HepG2 (cell line): Measurements from ENCODE around the gene CD70. TPM values are rescaled to one million over a fixed set of nuclear protein-coding genes. Genes with fewer than 3 reads are reported as not detected.
A peak's percentile ranks its signal among the peaks of the same experiment; 100 is the strongest.

Experiments
- ATAC-seq: fragments of 200-7000 bp; cut with Tn5 transposase; 3 replicates; pipeline ENCODE4 v1.9.1; 2020; ENCODE audit warnings: mild to moderate bottlenecking, moderate library complexity
- BruUV-seq: library from RNA; stranded (reverse); fragments of 400-500 nt; replicated peaks from 2 replicates; lab custom pipeline; 2021; lab: Mats Ljungman, UMichigan
- CTCF ChIA-PET: fragments of 300-600 bp; formaldehyde crosslinking; extraction: SDS; loops from one replicate; lab custom pipeline; 2021; ENCODE audit warnings: low total read pairs, inconsistent platforms, low intra/inter-chr PET ratio; lab: Yijun Ruan, JAX
- POLR2A ChIA-PET: fragments of 350-600 bp; sonication (Branson Sonifier 250); formaldehyde crosslinking; loops from one replicate; lab custom pipeline; 2020; ENCODE audit warnings: antibody characterized with exemption, inconsistent platforms; lab: Yijun Ruan, JAX
- DNase-seq: peaks from one replicate; pipeline ENCODE4 v3.0.0-alpha.2; 2015; ENCODE audit warnings: low spot score
- FAIRE-seq: peaks from 3 replicates; lab custom pipeline; 2011; peaks lifted over from hg19 to GRCh38; lab: Jason Lieb, UNC
- H2AFZ ChIP-seq: one replicate; pipeline ENCODE4 v1.6.1; 2011; ENCODE audit warnings: low read length, inconsistent platforms
- H3K27ac ChIP-seq: fragments of 300-600 bp; 3 replicates; pipeline ENCODE4 v1.8.0; 2011; ENCODE audit warnings: mixed run types, mild to moderate bottlenecking, mixed read lengths, low read length, inconsistent platforms; ENCODE audit not compliant: insufficient read depth; ENCODE audit errors: extremely low read length
- H3K27me3 ChIP-seq, 2 experiments: fragments of 200-600 bp in 1 of 2; 2 replicates in 1 of 2; 3 replicates in 1 of 2; pipeline versions ENCODE4 v1.6.0 to v1.8.0; 2011; ENCODE audit warnings: low read length in 2 of 2, mild to moderate bottlenecking in 2 of 2, moderate library complexity in 2 of 2, inconsistent platforms in 1 of 2; ENCODE audit not compliant: insufficient read depth in 2 of 2, control insufficient read depth in 1 of 2
- H3K36me3 ChIP-seq, 2 experiments: fragments of 200-600 bp in 1 of 2; replicated peaks in 1 of 2; 2 replicates in 1 of 2; 3 replicates in 1 of 2; pipeline versions ENCODE4 v1.5.1 to v1.8.0; 2011; ENCODE audit warnings: low read length in 2 of 2, inconsistent platforms in 1 of 2; ENCODE audit not compliant: insufficient read depth in 2 of 2, control insufficient read depth in 1 of 2
- H3K4me1 ChIP-seq: 2 replicates; pipeline ENCODE4 v1.5.1; 2012; ENCODE audit warnings: low read length, inconsistent platforms; ENCODE audit not compliant: insufficient read depth
- H3K4me2 ChIP-seq: 2 replicates; pipeline ENCODE4 v1.6.0; 2011; ENCODE audit warnings: low read depth, low read length, inconsistent platforms
- H3K4me3 ChIP-seq, 3 experiments: fragments of 200-600 bp in 1 of 3; sonication (generic), shearing (Covaris generic) in 1 of 3; replicated peaks in 1 of 3; 2 replicates each; pipeline ENCODE4 v1.5.1; 2011 to 2016; ENCODE audit warnings: low read length in 3 of 3, inconsistent platforms in 2 of 3, low read depth in 2 of 3, mild to moderate bottlenecking in 2 of 3, control low read depth in 1 of 3, mixed read lengths in 1 of 3; ENCODE audit not compliant: insufficient read depth in 1 of 3
- H3K79me2 ChIP-seq: one replicate; pipeline ENCODE4 v1.6.1; 2011; ENCODE audit warnings: low read length, inconsistent platforms; ENCODE audit not compliant: insufficient read depth
- H3K9ac ChIP-seq: 2 replicates; pipeline ENCODE4 v1.6.0; 2011; ENCODE audit warnings: mild to moderate bottlenecking, low read depth, low read length, inconsistent platforms; ENCODE audit not compliant: insufficient read depth
- H3K9me3 ChIP-seq: 2 replicates; pipeline ENCODE4 v1.5.1; 2012; ENCODE audit warnings: mild to moderate bottlenecking, low read length
- H4K20me1 ChIP-seq: 2 replicates; pipeline ENCODE4 v1.6.0; 2011; ENCODE audit warnings: inconsistent platforms, mild to moderate bottlenecking, low read length, moderate library complexity; ENCODE audit not compliant: insufficient read depth
- ARID2 ChIP-seq: sonication (generic); formaldehyde crosslinking; IDR thresholded peaks from 2 replicates; pipeline ENCODE4 v1.8.1; 2022; ENCODE audit warnings: mild to moderate bottlenecking, missing genetic modification reagents, borderline replicate concordance
- ARNTL ChIP-seq: sonication (generic); formaldehyde crosslinking; IDR thresholded peaks from 2 replicates; pipeline ENCODE4 v1.4.0; 2020; ENCODE audit warnings: mild to moderate bottlenecking, missing genetic modification reagents
- ATF7 ChIP-seq, 2 experiments: fragments of 450-650 bp in 1 of 2; sonication (generic) in 1 of 2; formaldehyde crosslinking in 1 of 2; IDR thresholded peaks; 2 replicates each; pipeline versions ENCODE4 v1.4.0 to v1.6.1; 2016 to 2020; ENCODE audit warnings: antibody characterized with exemption in 1 of 2, mild to moderate bottlenecking in 1 of 2, missing genetic modification reagents in 1 of 2
- CCAR2 ChIP-seq: fragments of 200-400 bp; formaldehyde crosslinking; optimal IDR thresholded peaks from 2 replicates; pipeline ENCODE3; 2018; ENCODE audit warnings: low read depth, mild to moderate bottlenecking, low read length, moderate library complexity
- CREB1 ChIP-seq, 2 experiments: fragments of 450-650 bp in 1 of 2; IDR thresholded peaks; 2 replicates each; pipeline ENCODE4 v1.6.1; 2016 to 2017; ENCODE audit warnings: control low read depth in 1 of 2, mild to moderate bottlenecking in 1 of 2, missing compliant biosample characterization in 1 of 2, missing genetic modification characterization in 1 of 2
- MTA3 ChIP-seq: sonication (generic); formaldehyde crosslinking; IDR thresholded peaks from 2 replicates; pipeline ENCODE4 v1.4.0; 2020; ENCODE audit warnings: missing genetic modification reagents
- NFYC ChIP-seq: IDR thresholded peaks from 2 replicates; pipeline ENCODE4 v1.6.1; 2016; ENCODE audit warnings: missing genetic modification reagents, missing compliant biosample characterization
- PAXIP1 ChIP-seq: sonication (generic); formaldehyde crosslinking; conservative IDR thresholded peaks from 2 replicates; pipeline ENCODE4 v1.4.0; 2020; ENCODE audit warnings: mild to moderate bottlenecking, missing genetic modification reagents, moderate library complexity
- POLR2A ChIP-seq, 2 experiments: IDR thresholded peaks; 2 replicates each; pipeline ENCODE4 v1.6.1; 2011; ENCODE audit warnings: low read depth in 2 of 2, low read length in 2 of 2, mild to moderate bottlenecking in 1 of 2, moderate library complexity in 1 of 2; ENCODE audit not compliant: insufficient read depth in 1 of 2
- ZHX1 ChIP-seq: sonication (generic); formaldehyde crosslinking; IDR thresholded peaks from 2 replicates; pipeline ENCODE4 v1.8.1; 2022; ENCODE audit warnings: low read depth, mild to moderate bottlenecking, missing genetic modification reagents
- ZNF775 ChIP-seq: sonication (generic); formaldehyde crosslinking; IDR thresholded peaks from 2 replicates; pipeline ENCODE4 v1.4.0; 2020; ENCODE audit warnings: missing genetic modification reagents, mild to moderate bottlenecking, moderate library complexity, borderline replicate concordance
- WGBS: methylation state at CpG from one replicate; pipeline ENCODE4 v1.1.6; 2017; ENCODE audit warnings: low lambda C conversion rate; 5-methylcytosine and 5-hydroxymethylcytosine counted together
- in situ Hi-C: cut with HindIII; loops from 2 replicates; pipeline ENCODE4 v1.10.0; 2017; ENCODE audit warnings: low pct_unique_long_range_greater_than_20kb; ENCODE audit not compliant: extremely low pct_ligation_motif_present
- intact Hi-C: fragments of 100-400 bp; cut with micrococcal nuclease; formaldehyde crosslinking; loops from one replicate; pipeline ENCODE4 v1.10.0; 2022; ENCODE audit not compliant: unreplicated experiment
- polyA plus RNA-seq, 8 experiments: library from polyadenylated mRNA; depleted of rRNA in 3 of 8; stranded (reverse) in 7 of 8; unstranded in 1 of 8; fragments of >200 nt; fragmentation: Illumina TruSeq in 4 of 8; extraction: Trizol in 4 of 8; gene quantifications; 2 replicates each; pipeline versions ENCODE4 v1.2.1 to v1.2.3, GENCODE V29; 2011 to 2016; ENCODE audit warnings: low read depth in 4 of 8, missing spikeins in 1 of 8, mixed read lengths in 1 of 8; ENCODE audit not compliant: insufficient read depth in 1 of 8
- total RNA-seq, 5 experiments: library from RNA; depleted of rRNA; stranded (reverse); fragments of >200 nt; fragmentation: Illumina TruSeq; extraction: Trizol; gene quantifications; 2 replicates each; pipeline ENCODE4 v1.2.3, GENCODE V29; 2016; ENCODE audit warnings: low read depth in 1 of 5

Gene CD70
- total and polyA plus RNA-seq, 2 of the 13 experiments (the other 11 are each of a cell fraction or from before 2014, with no cell fraction given): 0.13 TPM; not detected in 1

DNA sequence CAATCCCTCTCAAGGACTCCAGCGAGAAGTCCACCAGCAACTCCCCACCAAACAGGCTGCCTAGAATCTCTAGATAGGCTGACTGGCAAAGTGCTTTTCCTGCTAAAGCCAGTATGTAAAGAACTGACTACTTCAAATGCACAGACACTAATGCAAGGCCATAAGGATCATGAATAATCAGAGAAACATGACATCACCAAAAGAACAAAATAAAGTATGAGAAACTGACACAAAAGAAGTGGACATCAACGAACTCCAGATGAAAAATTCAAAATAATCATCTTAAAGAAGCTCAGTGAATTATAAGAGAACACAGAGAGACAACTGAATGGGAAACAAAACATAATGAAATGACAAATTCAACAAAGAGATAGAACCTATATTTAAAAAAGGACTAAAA is 26.4 kb upstream of the CD70 start:
- CTCF ChIA-PET: no interaction called here
- no peaks in the 10 kb centered on the region for H3K36me3 ChIP-seq
- FAIRE-seq: no peak
- H3K27ac ChIP-seq: no peak overlapping the region
- no peak overlapping the region for H3K4me3 ChIP-seq
- whole genome bisulfite sequencing: 0% methylated on average over 1 of the region's 2 CpGs
- H3K27me3 ChIP-seq: no peaks in the 10 kb centered on the region; a peak in 1 of 5 replicates
- intact Hi-C loops (no loop called here), in situ Hi-C loops (no loop called here)
- no peak for DNase-seq
- no peak overlapping the region for H3K9ac ChIP-seq
- POLR2A ChIA-PET: no interaction called here
- no peaks in the 10 kb centered on the region for H4K20me1 ChIP-seq
- ATAC-seq: no peak
- no peaks in the 10 kb centered on the region for H3K9me3 ChIP-seq
- H3K4me2 ChIP-seq: no peak overlapping the region
- H3K4me1 ChIP-seq: no peaks in the 10 kb centered on the region
- no TSS peak for BruUV-seq
- TF ChIP-seq PAXIP1: no peak
- TF ChIP-seq ATF7 (IDR thresholded peaks at IDR 0.05): peak; percentile 99
- no peak for TF ChIP-seq ATF7 (CRISPR knock-in tag; IDR thresholded peaks at IDR 0.05)
- peak; percentile 97 for TF ChIP-seq CREB1 (IDR thresholded peaks at IDR 0.05)
- TF ChIP-seq CREB1 (CRISPR knock-in tag; IDR thresholded peaks at IDR 0.05): no peak
- no peak overlapping the region for H2AFZ ChIP-seq
- H3K79me2 ChIP-seq: no peaks in the 10 kb centered on the region

GRCh38 chr19:6616011-6616410 is 25.1 kb upstream of the CD70 start:
- no peaks in the 10 kb centered on the region for H4K20me1 ChIP-seq
- H3K4me1 ChIP-seq: no peaks in the 10 kb centered on the region
- POLR2A ChIA-PET: no interaction called here
- in situ Hi-C loops (no loop called here), intact Hi-C loops (no loop called here)
- no peak overlapping the region for H3K9ac ChIP-seq
- ATAC-seq: no peak
- BruUV-seq: no TSS peak
- H2AFZ ChIP-seq: no peak overlapping the region
- no peak overlapping the region for H3K4me3 ChIP-seq
- no peak overlapping the region for H3K4me2 ChIP-seq
- no peak for DNase-seq
- CTCF ChIA-PET: no interaction called here
- H3K9me3 ChIP-seq: no peaks in the 10 kb centered on the region
- no peak for FAIRE-seq
- no peak overlapping the region for H3K27ac ChIP-seq
- H3K79me2 ChIP-seq: no peaks in the 10 kb centered on the region
- 14% methylated on average over 6 of the region's 6 CpGs for WGBS
- H3K36me3 ChIP-seq: no peaks in the 10 kb centered on the region
- H3K27me3 ChIP-seq: peaks cover 0 to 5% of the 10 kb centered on the region in 2 experiments; a peak in 2 of 5 replicates
- TF ChIP-seq ZNF775 (CRISPR knock-in tag) (no peak), ARID2 (CRISPR knock-in tag) (no peak), NFYC (CRISPR knock-in tag) (no peak), CCAR2 (no peak), ARNTL (CRISPR knock-in tag) (no peak), ZHX1 (no peak), MTA3 (CRISPR knock-in tag) (no peak), POLR2A (IDR thresholded peaks at IDR 0.05; ENCODE audit: insufficient read depth in 1 of 2, low read depth in 2 of 2, low read length in 2 of 2) (no peak)
